ENCODE data around the gene TIGD2.

The TIGD2 gene

DNA sequence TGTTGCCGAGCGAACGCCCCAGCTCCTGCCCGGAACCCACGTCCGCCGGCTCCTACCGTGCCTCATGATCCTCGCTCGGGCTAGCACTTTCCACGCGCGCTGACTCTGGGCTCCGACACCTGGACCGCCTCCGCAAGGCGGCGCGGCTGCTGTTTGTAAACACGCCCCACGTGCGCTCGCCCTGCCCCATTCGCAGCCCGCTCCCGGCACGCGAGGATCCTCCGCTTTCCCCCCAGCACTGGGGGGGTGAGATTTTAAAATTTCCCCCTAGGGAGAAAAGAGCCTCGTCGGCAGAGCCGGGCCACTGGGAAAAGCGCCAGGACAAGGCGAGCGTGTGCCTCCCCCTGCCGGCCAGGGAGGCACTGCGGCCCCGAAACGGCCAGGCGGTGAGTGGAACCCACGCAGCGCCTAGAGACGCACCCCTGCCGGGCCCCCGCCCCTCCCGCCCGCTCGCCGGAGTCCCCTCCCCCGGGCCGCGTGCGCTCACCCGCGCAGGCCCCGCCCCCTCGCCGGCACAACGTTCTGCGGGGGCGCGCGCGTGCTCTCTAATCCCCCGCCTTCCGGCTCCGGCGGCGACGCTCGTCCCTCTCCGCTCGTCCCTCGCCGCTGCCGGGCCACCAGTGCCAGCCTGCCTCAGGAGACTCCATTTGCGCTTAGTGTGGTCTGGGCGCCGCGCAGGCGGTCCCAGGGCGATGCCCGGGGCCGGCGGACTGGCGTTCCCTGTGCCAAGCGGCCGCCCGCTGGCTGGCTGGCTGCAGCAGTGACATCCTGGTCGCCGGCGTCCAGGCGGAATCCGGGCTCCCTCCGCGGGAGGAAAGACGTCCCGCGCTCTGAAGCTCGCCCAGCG is at the start of gene TIGD2:
Gene TIGD2 (plus strand): TSS at position 548 of the 847 bp plus-strand sequence. CDS start 1,442 bp downstream, outside the sequence.
- DNase-seq = peak; percentile 73

DNA sequence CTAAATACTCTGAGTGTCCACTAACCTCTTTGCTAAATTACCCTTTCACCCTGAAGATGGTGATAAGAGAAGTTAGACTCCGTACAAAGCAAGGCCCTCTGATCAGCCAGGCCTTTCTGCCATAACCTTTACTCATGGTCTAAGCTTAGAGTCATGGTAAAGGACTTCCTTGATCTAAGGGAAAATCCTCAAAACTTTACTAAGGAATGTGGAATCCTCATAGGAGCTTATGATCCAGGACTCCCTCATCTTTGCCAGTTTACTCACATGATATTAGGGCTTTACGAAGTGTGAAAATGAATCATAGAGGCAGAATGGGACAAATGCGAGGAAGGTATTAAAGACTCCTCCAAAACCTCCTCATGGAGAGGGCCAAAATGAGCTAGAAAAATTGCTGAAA is 46.5 kb upstream of the TIGD2 start:
- no peak for DNase-seq

DNA sequence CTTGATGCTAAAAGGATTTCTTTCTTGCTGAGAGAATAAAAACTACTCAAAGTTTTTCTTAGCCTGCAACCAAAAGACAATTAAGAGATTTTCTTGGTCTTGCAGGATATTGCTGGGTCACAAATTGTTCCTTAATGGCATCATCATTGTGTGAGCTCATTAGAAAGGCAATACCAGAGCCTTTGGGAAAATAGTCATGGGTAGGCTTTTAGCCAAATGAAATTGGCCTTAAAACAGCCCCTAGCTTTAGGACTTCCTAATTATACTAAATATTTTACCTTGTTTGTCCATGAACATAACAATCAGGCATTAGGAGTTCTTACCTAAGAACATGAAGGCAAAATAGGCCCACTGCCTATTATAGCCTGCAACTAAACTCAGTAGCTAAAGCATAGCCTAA is 43.9 kb upstream of the TIGD2 start:
- no peak for DNase-seq

DNA sequence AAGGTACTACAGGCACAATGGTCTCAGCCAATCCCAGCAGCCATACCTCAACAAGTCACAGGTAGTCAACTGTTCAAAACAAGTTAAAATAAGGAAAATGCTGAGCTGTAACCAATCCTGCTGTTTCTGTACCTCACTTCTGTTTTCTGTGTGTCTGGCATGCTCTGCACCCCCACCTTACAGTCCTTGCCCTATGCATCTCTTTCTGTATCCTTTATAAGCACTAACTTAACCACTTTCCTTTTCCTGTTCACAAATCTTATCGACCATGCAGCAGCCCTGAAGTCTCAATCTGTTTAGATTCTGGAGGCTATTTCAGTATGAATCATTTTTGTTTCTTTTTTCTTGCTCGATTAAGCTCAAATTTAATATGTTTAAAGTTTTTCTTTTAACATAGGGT is 41.9 kb upstream of the TIGD2 start:
- no peak for DNase-seq

DNA sequence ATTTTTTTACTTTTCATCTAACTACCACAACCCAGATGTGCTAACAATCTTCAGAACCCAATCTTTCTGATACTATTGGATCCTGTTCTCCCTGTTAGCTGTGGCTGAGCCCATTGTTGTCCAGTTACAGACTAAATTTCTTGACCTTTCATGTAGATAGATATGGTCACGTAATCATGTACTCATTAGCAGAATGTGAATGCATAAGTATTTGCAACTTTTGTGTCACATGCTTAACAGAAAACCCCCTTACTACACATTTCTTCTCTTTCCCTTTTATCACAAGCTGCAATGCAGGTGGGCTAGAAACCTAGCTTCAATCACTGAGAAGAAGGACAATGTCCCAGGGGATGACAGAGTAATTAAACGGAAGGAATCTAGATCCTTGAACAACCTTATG is 41.3 kb upstream of the TIGD2 start:
- no peak for DNase-seq

DNA sequence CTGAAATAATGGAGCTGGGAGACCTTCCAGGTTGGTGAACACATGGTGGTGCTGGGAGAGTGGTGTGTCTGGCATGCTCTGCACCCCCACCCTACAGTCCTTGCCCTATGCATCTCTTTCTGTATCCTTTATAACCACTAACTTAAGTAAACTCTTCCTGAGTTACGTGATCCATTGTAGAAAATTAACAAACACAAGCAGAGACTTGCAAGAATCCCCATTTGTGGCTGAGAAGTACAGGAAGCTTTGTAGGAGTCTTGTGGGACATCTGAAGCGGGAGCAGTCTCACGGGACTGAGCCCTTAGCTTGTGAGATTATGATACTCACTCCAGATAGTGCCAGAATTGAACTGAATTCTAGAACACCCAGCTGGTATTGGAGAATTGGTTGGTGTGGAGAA is 40.0 kb upstream of the TIGD2 start:
- DNase-seq = no peak

DNA sequence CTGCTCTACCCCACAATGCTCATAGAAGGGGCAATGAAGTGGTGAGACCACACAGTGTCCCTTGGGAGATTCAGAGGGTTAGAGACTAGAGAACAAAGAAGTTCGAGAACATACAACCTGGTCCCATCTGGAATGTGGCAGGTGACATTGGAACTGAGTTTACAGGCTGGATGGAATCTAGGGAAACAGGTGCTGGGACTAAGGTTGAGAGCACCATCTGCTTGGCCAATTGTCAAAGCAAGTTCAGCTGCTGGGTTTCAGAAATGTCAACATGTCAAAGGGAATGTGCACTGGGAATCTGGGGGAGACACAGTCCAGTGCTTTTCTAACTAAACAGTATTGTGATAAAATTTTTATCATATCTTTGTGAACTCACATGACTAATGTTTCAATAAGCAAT is 38.4 kb upstream of the TIGD2 start:
- DNase-seq = no peak

DNA sequence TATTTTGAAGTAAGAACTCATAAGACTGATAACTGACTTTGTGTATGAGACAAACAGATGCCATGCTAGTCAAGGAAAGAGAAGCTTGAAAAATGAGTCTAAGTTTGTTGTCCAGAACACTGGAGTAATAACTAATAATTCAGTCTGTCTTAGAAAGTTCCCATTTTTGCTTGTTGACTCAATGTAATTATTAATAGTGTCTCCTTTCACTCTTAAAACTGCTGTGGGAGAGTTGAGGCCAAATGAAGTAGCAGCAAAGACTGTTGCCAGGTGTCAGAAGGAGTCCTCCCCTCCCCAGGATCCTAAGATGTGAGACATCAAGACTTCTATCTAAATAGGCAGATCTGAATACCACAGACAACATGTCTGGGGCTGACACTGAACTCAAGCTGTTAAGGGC is 33.6 kb upstream of the TIGD2 start:
- no peak for DNase-seq

DNA sequence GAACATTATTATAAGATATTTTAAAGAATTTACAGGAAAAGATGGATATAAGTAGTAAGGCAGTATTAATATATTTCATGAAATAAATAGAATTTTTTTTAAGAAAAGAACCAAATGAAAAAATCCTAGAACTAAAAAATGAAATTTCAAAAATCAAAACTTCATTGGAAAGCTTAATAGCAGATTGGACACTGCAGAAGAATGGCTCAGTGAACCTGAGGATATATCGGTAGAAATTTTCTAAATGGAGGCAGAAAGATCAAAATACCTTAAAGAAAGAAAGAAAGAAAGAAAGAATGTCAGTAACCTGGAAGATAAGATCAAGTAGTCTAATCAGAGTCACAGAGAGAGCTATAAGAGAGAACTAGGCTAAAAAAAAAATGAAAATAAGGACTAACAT is 33.0 kb upstream of the TIGD2 start:
- DNase-seq = no peak

DNA sequence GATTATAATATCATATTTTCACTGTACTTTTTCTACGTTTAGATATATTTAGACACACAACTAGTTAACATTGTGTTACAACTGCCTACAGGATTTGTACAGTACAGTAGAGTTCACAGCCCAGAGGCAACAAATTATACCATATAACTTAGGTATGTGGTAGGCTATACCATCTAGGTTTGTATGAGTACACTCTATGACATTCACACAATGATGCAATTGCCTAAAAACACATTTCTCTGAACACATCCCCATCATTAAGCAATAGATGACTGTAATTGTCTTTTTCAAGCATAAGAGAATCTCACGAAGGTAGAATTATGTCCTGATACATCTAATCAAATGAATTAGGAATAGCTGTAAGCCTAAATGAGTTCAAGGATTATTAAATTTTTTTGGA is 12.3 kb upstream of the TIGD2 start:
- DNase-seq = no peak

DNA sequence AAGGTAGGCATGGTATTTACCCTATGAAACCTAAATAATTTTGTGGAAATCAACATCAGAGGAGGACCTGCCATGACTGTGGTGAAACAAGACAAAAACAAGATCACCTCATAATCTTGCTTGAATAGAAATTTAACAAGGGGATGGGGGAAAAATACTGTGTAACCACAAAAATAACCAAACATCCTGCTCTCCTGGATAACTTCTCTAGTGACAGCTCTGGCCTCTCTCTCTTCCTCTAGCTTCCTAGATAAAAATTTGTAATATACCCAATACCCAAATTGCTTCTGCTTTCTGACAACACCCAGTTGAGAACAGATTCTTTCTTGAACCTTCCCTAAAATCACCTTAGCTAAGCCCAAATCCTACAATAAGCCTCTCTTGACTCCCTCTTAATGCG is 11.9 kb upstream of the TIGD2 start:
- DNase-seq = no peak

DNA sequence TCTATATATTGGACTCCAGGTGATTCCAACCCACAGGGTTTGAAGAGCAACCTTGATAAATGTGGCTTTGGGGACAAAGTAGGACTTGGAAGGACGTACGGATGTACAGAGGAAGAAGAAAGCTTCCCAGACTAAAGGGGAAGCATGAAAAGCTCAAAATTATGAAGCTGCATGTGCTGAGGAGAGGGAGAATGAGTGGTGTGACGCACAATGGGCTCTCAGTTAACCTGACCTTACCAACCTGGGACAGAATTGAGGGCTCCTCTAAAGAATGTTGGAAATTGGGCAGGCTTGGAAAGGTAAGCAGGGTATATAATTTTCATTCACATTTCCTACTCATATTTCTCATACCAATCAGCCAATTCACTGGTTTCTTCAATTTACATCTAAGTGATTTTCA is 10.5 kb upstream of the TIGD2 start:
- no peak for DNase-seq

DNA sequence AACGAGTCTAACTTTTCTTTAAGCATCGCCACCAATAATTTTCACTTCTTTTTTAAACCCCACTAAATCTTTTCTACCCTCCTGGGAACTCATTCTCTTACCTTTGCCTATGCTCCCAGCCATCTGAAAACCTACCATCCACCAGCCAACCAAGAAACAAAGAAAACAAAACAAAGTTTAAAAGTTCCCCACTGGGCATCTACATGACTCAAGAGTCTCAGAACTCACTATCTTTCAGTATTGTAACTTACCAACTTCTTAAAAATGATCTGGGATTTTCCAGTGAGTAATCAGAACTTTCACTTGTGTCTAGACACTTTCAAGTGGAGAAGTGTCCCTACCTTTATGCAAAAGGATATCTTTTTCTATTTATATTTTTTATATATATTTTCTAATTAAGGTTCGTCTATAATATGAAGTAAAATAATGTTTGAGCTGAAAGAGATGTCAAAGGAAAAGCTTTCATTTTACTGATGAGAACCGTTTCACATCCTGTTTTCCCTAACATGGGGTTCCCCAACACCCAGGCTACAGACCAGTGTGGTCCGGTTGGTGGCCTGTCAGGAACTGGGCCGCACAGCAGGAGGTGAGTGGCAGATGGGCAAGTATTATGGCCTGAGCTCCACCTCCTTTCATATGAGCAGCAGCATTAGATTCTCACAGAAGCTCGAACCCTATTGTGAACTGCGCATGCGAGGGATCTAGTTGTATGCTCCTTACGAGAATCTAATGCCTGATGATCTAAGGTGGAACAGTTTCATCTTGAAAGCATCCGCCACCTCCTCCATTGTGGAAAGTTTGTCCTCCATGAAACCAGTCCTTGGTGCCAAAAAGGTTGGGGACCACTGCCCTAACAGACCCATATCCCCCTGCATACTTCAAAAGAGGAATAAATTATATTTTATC is 9.8 kb upstream of the TIGD2 start:
- DNase-seq = no peak

DNA sequence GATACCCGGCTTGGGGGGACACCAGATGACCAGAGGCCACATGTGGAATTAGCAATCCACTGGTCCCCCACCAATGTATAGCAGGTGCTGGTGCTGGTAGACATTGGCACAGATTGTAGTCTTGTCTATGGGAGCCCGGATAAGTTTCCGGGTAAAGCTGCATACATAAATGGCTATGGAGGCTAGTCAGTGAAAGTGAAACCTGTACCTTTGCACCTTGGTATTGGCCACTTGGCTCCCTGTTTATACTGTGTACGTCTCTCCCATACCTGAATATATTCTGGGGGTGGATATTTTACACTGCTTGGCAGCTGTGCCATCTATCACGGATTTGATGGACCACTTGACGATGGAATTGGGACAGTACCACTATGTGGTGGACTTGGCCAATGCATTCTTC is 5.6 kb upstream of the TIGD2 start:
- DNase-seq = no peak

DNA sequence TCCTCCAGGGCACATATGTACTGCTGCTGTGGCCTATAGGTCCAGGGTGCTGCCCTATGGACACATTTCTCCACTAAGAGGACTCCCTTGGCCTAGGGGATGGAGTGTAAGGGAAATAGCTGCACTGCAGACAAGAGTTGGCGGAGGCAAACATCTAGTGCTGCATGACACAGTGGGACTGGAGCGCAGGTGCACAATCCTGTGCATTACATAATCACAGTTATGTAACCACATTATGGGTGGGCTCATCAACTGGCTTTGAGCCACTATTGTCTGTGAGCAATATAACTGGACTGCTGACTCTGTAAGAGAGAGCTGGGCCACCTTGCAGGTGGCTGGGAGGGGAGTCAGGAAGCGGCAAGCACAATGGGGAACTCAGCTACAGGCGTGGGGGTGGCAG is 3.2 kb upstream of the TIGD2 start:
- DNase-seq = no peak

DNA sequence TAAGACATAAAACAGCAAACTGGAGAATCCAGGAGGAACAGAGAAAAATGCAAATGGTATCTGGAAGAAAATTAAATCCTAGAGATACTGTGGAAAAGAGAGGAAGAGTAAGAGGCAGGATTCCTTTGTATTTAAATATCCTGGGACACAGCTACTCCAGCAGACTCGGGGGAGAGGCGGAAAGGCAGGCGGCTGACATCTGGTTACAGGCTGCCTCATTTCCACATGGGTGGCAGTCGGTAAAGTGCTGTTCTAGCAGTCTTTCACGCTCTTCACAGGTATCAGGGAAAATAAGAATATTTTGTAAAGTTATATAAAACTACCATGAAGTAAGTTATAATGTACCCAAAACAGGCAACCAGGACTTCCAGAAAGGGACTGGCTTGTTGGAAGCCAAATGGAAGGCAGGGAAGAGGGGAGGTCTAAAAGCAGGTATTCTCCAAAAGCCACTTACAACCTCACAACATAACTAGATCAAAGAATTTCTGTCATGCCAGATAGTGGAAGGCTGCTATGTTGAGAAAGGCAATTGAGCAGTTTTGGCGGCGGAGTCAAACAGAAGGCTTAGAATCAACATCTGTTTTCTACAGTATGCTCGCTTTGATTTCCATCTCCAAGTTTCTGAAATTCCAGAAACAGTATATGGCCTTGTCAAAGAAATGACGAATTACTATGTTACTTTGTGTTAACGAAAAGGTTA is 1.3 kb upstream of the TIGD2 start:
- DNase-seq = no peak

DNA sequence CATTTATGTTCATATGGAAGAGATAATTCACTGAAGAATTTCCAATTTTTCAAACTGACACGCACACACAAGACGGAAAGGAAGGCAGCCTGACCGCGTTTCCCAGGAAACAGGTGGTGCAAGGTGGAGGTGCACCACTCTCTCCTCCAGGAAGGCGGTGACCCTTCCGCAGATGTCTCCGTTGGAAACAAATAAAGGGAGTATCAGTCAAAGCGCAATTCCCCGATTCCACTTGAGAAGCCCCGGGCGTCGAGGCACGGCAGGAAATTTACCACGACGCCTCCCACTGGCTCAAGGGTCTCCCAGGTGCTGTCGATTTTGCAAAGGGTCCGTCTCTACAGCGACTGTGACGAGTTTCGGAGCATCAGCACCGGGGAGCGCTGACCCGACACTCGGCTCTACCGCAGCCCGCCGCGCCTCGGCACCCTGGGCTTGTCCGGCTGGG is 770 bp upstream of the TIGD2 start:
- DNase-seq = no peak

DNA sequence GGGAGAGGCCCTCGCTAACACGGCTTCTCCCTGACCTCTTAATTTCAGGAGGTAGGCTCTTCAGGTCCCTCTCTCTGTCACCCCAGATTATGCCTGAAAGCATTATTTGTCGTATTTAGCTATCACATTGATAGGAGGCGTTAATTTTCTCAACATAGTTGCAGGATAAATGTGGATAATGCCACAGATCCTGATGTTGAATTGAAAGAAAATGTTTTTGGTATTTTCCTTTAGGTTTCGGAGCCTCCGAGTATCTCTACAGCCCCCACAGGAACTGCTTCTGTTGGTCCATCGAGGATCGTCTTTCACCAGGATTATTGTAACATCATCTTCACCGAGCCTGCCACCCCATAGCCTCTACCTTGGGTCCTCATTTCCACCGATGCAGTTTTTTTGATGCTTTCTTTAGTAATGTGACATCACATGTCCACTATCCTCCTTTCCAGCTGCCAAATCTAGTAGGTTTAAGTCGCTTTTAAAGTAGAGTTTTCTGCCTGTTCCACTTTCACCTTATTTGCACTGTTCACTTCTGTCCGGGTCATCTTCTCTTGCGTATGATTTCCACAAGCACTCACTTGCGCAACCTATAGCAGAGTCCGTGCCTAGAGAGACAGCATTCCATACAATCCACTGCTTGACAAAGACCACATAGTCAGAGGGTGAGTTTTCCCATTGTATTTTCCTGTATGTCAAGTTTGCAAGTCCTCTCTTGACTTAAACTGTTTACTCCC is 665 bp downstream of the TIGD2 start:
- peak; percentile 84 for DNase-seq

DNA sequence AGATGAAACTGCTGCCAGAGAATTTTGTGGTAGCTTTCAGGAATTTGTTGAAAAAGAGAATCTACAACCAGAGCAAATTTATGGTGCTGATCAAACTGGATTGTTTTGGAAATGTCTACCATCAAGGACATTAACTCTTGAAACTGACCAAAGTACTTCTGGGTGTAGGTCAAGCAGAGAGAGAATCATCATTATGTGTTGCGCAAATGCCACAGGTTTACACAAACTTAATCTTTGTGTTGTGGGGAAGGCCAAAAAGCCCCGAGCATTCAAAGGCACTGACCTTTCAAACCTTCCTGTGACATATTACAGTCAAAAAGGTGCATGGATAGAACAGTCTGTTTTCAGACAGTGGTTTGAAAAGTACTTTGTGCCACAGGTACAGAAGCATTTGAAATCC is 2.1 kb downstream of the TIGD2 start:
- no peak for DNase-seq

DNA sequence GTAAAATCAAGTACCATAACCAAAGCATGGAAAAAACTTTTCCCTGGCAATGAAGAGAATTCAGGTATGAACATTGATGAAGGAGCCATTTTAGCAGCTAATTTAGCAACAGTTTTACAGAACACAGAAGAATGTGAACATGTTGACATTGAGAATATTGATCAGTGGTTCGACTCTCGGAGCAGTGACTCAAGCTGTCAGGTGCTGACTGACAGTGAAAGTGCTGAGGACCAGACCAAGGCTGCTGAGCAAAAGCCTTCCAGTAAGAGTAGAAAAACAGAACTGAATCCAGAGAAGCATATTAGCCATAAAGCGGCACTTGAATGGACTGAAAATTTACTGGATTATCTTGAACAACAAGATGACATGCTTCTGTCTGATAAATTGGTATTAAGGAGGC is 2.8 kb downstream of the TIGD2 start:
- no peak for DNase-seq

DNA sequence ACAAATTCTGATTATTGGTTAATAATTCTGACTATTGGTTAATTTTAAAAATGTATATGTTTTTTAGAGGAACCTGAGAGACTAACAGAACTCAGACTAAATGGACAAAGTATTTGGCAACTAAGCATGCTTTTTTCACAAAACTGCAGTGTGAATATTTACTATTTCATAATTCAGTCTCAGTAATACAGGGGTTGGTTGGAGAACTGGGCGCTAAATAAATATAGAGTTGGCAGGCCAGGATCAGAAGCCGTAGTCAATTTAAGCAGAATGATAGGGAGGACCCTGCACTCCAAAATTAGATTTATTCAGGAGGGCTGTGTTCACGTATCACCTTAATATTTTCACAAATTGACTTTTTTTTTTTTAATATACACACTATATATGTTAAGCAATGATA is 5.8 kb downstream of the TIGD2 start:
- DNase-seq = no peak

DNA sequence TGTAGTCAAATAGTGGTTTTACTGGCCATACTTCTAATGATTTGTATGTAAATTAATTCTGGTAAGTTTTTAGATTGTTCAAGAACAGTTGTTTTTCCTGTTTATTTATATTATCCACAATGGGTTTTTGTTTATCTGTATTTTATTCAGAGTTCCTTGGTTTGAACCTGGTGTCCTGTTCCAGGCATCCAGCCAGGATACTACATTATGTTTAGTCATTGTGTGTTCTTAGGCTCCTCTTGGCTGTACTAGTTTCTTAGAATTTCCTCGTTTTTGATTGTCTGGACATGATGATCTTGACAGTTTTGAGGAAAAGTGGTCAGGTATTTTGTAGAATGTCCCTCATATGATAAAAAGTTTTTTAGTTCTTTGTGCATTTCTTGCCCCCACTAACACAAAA is 7.8 kb downstream of the TIGD2 start:
- no peak for DNase-seq

DNA sequence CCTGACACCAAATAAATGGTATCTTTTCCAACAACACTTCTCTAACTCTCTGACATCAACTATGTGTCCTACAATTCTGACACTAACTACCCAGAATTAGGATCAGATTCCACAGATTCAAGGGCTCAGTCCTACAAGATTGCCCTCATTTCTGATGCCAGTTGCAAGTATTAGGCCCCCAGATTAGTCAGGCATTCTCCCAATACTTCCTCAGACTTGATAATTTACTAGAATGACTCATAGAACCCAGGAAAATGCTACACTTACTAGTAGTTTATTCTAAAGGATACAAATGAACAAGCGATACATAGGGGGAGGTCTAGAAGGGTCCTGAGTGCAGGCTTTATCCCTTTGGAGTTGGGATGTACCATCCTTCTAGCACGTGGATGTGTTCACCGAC is 8.5 kb downstream of the TIGD2 start:
- peak; percentile 40 for DNase-seq
